Activated T-cell treated with anti-CD3 and anti-CD28 coated beads for 48 hours (primary cell): ENCODE data around the gene TRIM9.
"Not testable (repeated sequence)": the region's sequence is repeated elsewhere in the genome, so short reads cannot be mapped to it uniquely, and the experiment has no call there.

ENCODE experiments used
- DNase-seq: peaks from one replicate; pipeline ENCODE4 v3.0.0-alpha.2; 2020; ENCODE audit warnings: low read depth

TRIM9 gene

GRCh38 chr14:51004352-51004800, 90.5 kb downstream of the TRIM9 start:
- no peak for DNase-seq

- DNase-seq, result no peak
Measured at GRCh38 chr14:51002406-51002999, 92.4 kb downstream of the TRIM9 start.

- DNase-seq, result no peak
Measured at GRCh38 chr14:51000566-51000965, 94.3 kb downstream of the TRIM9 start.

GRCh38 chr14:50999726-51000125, 95.2 kb downstream of the TRIM9 start:
- no peak for DNase-seq

GRCh38 chr14:50998612-50999011, 96.3 kb downstream of the TRIM9 start:
- no peak for DNase-seq

- no peak for DNase-seq
Measured at GRCh38 chr14:50997712-50998111, 97.2 kb downstream of the TRIM9 start.

GRCh38 chr14:50994158-50994557, 100.7 kb downstream of the TRIM9 start:
- not testable (repeated sequence) for DNase-seq

GRCh38 chr14:50985859-50986331, 109.0 kb downstream of the TRIM9 start:
- no peak for DNase-seq

- DNase-seq, result no peak
Measured at GRCh38 chr14:50985124-50985858, 109.6 kb downstream of the TRIM9 start.

- no peak for DNase-seq
Measured at GRCh38 chr14:50984036-50984710, 110.7 kb downstream of the TRIM9 start.

GRCh38 chr14:50979941-50980850, 114.7 kb downstream of the TRIM9 start:
- no peak for DNase-seq

- DNase-seq, result no peak
Measured at GRCh38 chr14:50978888-50979287, 116.0 kb downstream of the TRIM9 start.

GRCh38 chr14:50978529-50978871, 116.4 kb downstream of the TRIM9 start:
- DNase-seq, result no peak

GRCh38 chr14:50977863-50978528, 116.9 kb downstream of the TRIM9 start:
- DNase-seq, result no peak

GRCh38 chr14:50974118-50974517, 120.8 kb downstream of the TRIM9 start:
- DNase-seq, result no peak

- no peak for DNase-seq
Measured at GRCh38 chr14:50972734-50973133, 122.2 kb downstream of the TRIM9 start.

- no peak for DNase-seq
Measured at GRCh38 chr14:50970886-50971781, 123.8 kb downstream of the TRIM9 start.

GRCh38 chr14:50967790-50968189, 127.1 kb downstream of the TRIM9 start:
- no peak for DNase-seq

- DNase-seq, result no peak
Measured at GRCh38 chr14:50967103-50967502, 127.8 kb downstream of the TRIM9 start.

- no peak for DNase-seq
Measured at GRCh38 chr14:50964683-50965390, 130.1 kb downstream of the TRIM9 start.
